Suprapubic skin (tissue), 4 donors: ENCODE results near the gene KCNJ6. TPM values are rescaled to one million over a fixed set of nuclear protein-coding genes. Genes with fewer than 3 reads are reported as not detected.
"Not testable (repeated sequence)": the region's sequence is repeated elsewhere in the genome, so short reads cannot be mapped to it uniquely, and the experiment has no call there.

Experiments
- DNase-seq, 2 donors: peaks; one replicate each; pipeline ENCODE4 v3.0.0-alpha.2; 2019; ENCODE audit warnings: low spot score in 2 of 2
- H3K27ac ChIP-seq: fragments of 200-600 bp; sonication (generic); one replicate; pipeline ENCODE4 v1.5.1; 2019
- H3K27me3 ChIP-seq: fragments of 200-600 bp; sonication (generic); one replicate; pipeline ENCODE4 v1.5.1; 2019
- H3K36me3 ChIP-seq: fragments of 200-600 bp; sonication (generic); one replicate; pipeline ENCODE4 v1.5.1; 2019
- H3K4me1 ChIP-seq: fragments of 200-600 bp; sonication (generic); one replicate; pipeline ENCODE4 v1.5.1; 2019
- H3K4me3 ChIP-seq: fragments of 200-600 bp; sonication (generic); one replicate; pipeline ENCODE4 v1.5.1; 2019; ENCODE audit warnings: mild to moderate bottlenecking
- H3K9me3 ChIP-seq: fragments of 200-600 bp; sonication (generic); one replicate; pipeline ENCODE4 v1.5.1; 2019
- EP300 ChIP-seq: sonication (generic); formaldehyde crosslinking; IDR thresholded peaks from one replicate; pipeline ENCODE4 v1.6.1; 2017; ENCODE audit warnings: antibody characterized with exemption
- POLR2A ChIP-seq, 2 donors: fragments of 450-650 bp; IDR thresholded peaks; one replicate each; pipeline ENCODE4 v1.6.1; 2017; ENCODE audit warnings: antibody characterized with exemption in 2 of 2, mild to moderate bottlenecking in 2 of 2, moderate library complexity in 2 of 2
- POLR2AphosphoS5 ChIP-seq, 3 donors: sonication (generic); formaldehyde crosslinking; IDR thresholded peaks; one replicate each; pipeline ENCODE4 v1.6.1; 2017; ENCODE audit warnings: antibody characterized with exemption in 3 of 3
- WGBS: methylation state at CpG from one replicate; pipeline ENCODE4 v1.1.5; 2018; 5-methylcytosine and 5-hydroxymethylcytosine counted together
- total RNA-seq, 4 donors: library from RNA; depleted of rRNA; stranded (reverse); fragments of >200 nt; gene quantifications; one replicate each; pipeline ENCODE4 v1.1.0, GENCODE V29; 2016
- TF ChIP-seq, protein P1 (sequence below), 2 donors: fragments of 200-600 bp in 1 of 2; fragments of 450-650 bp in 1 of 2; sonication (generic) in 1 of 2; IDR thresholded peaks; one replicate each; pipeline ENCODE4 v1.5.1; 2016 to 2019; ENCODE audit warnings: antibody characterized with exemption in 2 of 2, mild to moderate bottlenecking in 1 of 2, moderate library complexity in 1 of 2

The KCNJ6 gene
- total RNA-seq, 4 donors from 2014 or later: not detected

DNA sequence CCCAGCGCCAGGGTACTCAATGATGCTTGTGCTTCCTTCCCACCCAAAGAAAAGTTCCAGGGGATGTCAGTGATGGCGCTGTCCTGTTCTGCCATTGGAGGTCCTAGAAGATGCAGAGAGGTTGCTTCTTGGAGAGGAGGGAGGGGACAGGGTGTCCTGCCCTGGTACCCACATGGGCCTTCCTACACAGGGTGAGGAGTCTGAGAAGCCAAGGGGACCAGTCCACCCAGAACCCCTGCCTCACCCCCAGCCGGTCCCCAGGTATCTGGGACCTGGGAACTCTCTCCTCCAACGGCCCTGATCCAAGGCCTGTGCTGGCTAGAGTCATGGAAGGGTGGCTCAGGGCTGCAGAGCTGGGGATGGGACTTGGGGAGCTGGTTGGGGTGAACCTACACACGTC lies 259.4 kb downstream of the KCNJ6 start:
- H3K4me1 ChIP-seq: peaks cover 10% of the 10 kb centered on the region
- WGBS: 89% methylated on average over 5 of the region's 5 CpGs
- no peaks in the 10 kb centered on the region for H3K9me3 ChIP-seq
- H3K27ac ChIP-seq: no peak overlapping the region
- H3K36me3 ChIP-seq: no peaks in the 10 kb centered on the region
- peaks cover 31% of the 10 kb centered on the region for H3K27me3 ChIP-seq
- no peak overlapping the region for H3K4me3 ChIP-seq
- DNase-seq: no peak
- TF ChIP-seq POLR2AphosphoS5 (IDR thresholded peaks at IDR 0.05) (no peak), POLR2A (IDR thresholded peaks at IDR 0.05) (no peak), EP300 (no peak)
- TF ChIP-seq, protein P1, sequence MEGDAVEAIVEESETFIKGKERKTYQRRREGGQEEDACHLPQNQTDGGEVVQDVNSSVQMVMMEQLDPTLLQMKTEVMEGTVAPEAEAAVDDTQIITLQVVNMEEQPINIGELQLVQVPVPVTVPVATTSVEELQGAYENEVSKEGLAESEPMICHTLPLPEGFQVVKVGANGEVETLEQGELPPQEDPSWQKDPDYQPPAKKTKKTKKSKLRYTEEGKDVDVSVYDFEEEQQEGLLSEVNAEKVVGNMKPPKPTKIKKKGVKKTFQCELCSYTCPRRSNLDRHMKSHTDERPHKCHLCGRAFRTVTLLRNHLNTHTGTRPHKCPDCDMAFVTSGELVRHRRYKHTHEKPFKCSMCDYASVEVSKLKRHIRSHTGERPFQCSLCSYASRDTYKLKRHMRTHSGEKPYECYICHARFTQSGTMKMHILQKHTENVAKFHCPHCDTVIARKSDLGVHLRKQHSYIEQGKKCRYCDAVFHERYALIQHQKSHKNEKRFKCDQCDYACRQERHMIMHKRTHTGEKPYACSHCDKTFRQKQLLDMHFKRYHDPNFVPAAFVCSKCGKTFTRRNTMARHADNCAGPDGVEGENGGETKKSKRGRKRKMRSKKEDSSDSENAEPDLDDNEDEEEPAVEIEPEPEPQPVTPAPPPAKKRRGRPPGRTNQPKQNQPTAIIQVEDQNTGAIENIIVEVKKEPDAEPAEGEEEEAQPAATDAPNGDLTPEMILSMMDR (IDR thresholded peaks at IDR 0.05): no peak

DNA sequence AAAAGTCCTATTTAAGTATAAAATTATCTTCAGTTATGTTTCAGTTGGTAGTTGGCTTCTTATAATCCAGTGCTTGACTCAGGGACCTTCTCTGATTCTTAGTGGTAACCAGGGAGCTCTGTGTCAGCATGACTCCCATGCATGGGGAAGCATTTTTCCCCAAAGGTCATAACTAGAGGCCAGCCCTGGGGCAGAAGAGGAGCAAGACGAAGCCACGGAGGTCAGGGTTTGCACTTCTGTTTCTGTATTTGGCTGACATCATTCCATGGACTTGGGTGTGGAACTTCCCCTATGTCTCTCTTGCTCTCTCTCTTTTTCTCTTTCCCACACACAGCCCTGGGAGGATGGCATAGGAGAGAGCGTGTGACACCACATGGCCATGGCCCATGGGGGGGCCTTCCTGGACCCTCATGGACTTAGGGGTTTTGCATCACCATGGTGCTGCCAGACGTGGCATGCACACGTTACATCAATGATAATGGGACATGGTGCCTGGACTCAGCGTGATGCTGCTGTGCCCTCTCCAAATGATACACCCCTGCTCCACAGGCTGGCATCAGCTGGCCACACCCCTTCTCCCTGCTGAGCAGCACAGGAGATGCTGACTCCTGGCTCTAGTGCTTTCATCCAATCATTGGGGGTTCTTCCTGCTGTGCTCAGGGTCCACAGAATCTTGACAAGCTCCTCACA lies 260.5 kb downstream of the KCNJ6 start:
- peaks cover 10% of the 10 kb centered on the region for H3K4me1 ChIP-seq
- DNase-seq: no peak
- H3K27me3 ChIP-seq: peaks cover 37% of the 10 kb centered on the region
- no peak overlapping the region for H3K4me3 ChIP-seq
- 78% methylated on average over 6 of the region's 6 CpGs for WGBS
- TF ChIP-seq POLR2A (IDR thresholded peaks at IDR 0.05) (no peak), POLR2AphosphoS5 (IDR thresholded peaks at IDR 0.05) (no peak), EP300 (no peak)
- TF ChIP-seq, protein P1 (IDR thresholded peaks at IDR 0.05): no peak
- H3K27ac ChIP-seq: no peak overlapping the region
- no peaks in the 10 kb centered on the region for H3K36me3 ChIP-seq
- no peaks in the 10 kb centered on the region for H3K9me3 ChIP-seq

DNA sequence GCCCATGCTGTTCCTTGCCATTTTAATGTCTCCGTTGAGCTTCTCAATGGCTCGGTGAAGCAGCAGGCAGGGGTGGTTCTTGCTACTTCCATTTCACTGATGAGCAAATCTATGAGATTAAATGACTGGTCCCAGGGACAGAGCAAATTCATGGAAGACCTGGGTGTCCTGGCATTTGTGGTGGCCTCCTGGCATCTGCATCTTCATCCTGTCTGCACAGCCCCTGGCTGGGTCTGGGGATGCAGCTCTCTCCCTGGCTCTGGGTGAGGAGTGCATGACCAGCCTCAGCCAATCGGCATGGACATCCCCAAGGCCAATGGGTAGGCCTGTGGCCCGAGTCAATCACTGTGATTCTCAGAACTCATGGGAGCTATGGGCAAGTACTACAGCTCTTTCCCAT lies 261.7 kb downstream of the KCNJ6 start:
- TF ChIP-seq POLR2A (IDR thresholded peaks at IDR 0.05): no peak
- TF ChIP-seq, protein P1 (IDR thresholded peaks at IDR 0.05): no peak
- TF ChIP-seq POLR2AphosphoS5 (IDR thresholded peaks at IDR 0.05): no peak
- no peak for TF ChIP-seq EP300
- WGBS: 91% methylated on average over 4 of the region's 4 CpGs

DNA sequence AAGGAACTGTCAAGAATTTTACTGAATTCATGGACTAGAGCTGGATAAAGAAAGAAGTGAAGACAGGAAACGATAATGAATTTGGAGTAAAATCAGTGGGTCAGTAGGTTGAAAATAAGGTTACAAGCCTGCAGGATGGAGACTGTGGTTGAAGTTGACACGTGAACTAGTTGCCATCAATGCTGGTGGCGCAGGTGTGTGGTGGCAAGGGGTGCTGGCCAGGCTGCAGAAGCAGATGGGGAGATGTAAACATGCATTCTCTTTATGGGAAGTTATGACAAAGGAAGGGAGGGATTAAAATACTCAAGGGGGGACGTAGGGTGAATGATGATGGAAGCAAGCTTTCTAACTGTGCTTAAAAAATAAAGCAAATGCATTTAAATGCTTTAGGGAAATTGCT lies 263.1 kb downstream of the KCNJ6 start:
- Histone ChIP-seq H3K27me3 (peaks cover 44% of the 10 kb centered on the region), H3K36me3 (no peaks in the 10 kb centered on the region), H3K4me3 (no peak overlapping the region), H3K9me3 (no peaks in the 10 kb centered on the region), H3K27ac (no peak overlapping the region), H3K4me1 (peaks cover 3% of the 10 kb centered on the region)
- 77% methylated on average over 4 of the region's 4 CpGs for WGBS
- no peak for DNase-seq
- TF ChIP-seq, protein P1 (IDR thresholded peaks at IDR 0.05): no peak
- no peak for TF ChIP-seq POLR2AphosphoS5 (IDR thresholded peaks at IDR 0.05)
- no peak for TF ChIP-seq POLR2A (IDR thresholded peaks at IDR 0.05)
- TF ChIP-seq EP300: no peak

More for the DNA sequence above, 261.7 kb downstream of the KCNJ6 start:
- Histone ChIP-seq H3K4me1 (peaks cover 10% of the 10 kb centered on the region), H3K9me3 (no peaks in the 10 kb centered on the region), H3K4me3 (no peak overlapping the region), H3K27ac (no peak overlapping the region), H3K36me3 (no peaks in the 10 kb centered on the region), H3K27me3 (peaks cover 38% of the 10 kb centered on the region)
- DNase-seq: no peak

DNA sequence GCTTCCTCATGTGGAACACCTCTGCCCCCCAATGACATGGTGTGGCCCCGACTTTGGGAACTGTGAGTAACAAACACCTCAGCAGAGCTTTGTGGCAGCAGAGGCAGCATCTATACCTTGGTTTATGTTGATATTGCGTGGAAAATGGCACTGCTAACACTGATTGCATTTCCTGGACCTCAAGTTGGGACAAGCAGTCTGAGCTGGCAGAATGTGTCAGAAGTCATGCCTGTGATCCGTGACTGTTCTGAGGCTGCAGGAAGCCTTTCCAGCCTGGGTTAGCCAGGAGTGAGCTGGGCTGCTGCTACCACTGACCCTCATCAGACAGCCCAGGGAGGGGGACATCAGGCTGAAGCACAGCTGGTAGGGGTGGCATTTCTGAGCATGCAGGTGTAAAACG lies 268.5 kb downstream of the KCNJ6 start:
- H3K27ac ChIP-seq: no peak overlapping the region
- no peak overlapping the region for H3K4me3 ChIP-seq
- H3K36me3 ChIP-seq: no peaks in the 10 kb centered on the region
- no peaks in the 10 kb centered on the region for H3K9me3 ChIP-seq
- DNase-seq: no peak
- peaks cover 9% of the 10 kb centered on the region for H3K4me1 ChIP-seq
- H3K27me3 ChIP-seq: peaks cover 40% of the 10 kb centered on the region
- TF ChIP-seq EP300 (no peak), POLR2AphosphoS5 (IDR thresholded peaks at IDR 0.05) (no peak)
- TF ChIP-seq, protein P1 (IDR thresholded peaks at IDR 0.05): no peak
- 68% methylated on average over 4 of the region's 4 CpGs for WGBS

DNA sequence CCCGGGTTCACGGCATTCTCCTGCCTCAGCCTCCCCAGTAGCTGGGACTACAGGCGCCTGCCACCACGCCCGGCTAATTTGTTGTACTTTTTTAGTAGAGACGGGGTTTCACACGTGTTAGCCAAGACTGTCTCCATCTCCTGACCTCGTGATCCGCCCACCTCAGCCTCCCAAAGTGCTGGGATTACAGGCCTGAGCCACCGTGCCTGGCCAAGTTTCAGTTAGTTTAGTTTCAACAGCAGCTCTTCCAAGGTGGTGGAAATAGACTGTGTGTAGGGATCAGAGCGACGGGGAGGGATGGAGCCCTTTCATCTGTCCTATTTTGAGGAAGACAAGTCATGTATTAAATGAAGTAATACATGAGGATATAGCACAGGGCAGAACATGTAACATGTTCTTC lies 269.5 kb downstream of the KCNJ6 start:
- DNase-seq, H3K27ac ChIP-seq, H3K36me3 ChIP-seq, H3K9me3 ChIP-seq, H3K4me1 ChIP-seq, H3K4me3 ChIP-seq: not testable (repeated sequence)
- WGBS: 74% methylated on average over 12 of the region's 12 CpGs
- peaks cover 40% of the 10 kb centered on the region for H3K27me3 ChIP-seq
